ENCODE data around the gene IWS1.

GRCh38 chr2:127465258-127465657 lies 61.0 kb downstream of the IWS1 start:
- TF ChIP-seq CTCF (IDR thresholded peaks at IDR 0.05) (no peak), POLR2A (IDR thresholded peaks at IDR 0.05) (no peak)
